ENCODE results near the gene RPL10L. TPM values are rescaled to one million over a fixed set of nuclear protein-coding genes. Genes with fewer than 3 reads are reported as not detected.

RPL10L gene
- not detected in 3 replicates for total RNA-seq

- Mint-ChIP-seq H3K9me3 (no peaks in the 10 kb centered on the region), H3K27ac (no peak within 1 kb of the TSS), H3K27me3 (ENCODE audit: low read depth) (no peaks in the 10 kb centered on the region), H3K4me1 (no peaks in the 10 kb centered on the region), H3K36me3 (no peaks in the 10 kb centered on the region), H3K4me3 (no peak within 1 kb of the TSS)
- no peak for DNase-seq (ENCODE audit: low spot score in 2 of 2, unreplicated experiment in 2 of 2)
- no peak for TF ChIP-seq CTCF (IDR thresholded peaks at IDR 0.05; ENCODE audit: unreplicated experiment)
Observed at GRCh38 chr14:46651526-46652144, at the start of gene RPL10L. Gene RPL10L (minus strand): TSS chr14:46651781. CDS start chr14:46651736, 45 bp downstream.

GRCh38 chr14:46691819-46692218 lies 40.2 kb upstream of the RPL10L start:
- no peak for TF ChIP-seq CTCF (IDR thresholded peaks at IDR 0.05; ENCODE audit: unreplicated experiment)

GRCh38 chr14:46686652-46687051 lies 35.1 kb upstream of the RPL10L start:
- Mint-ChIP-seq H3K27ac (no peak overlapping the region), H3K4me3 (no peak overlapping the region), H3K27me3 (ENCODE audit: low read depth) (no peaks in the 10 kb centered on the region), H3K4me1 (peaks cover under 1% of the 10 kb centered on the region), H3K36me3 (peaks cover 2% of the 10 kb centered on the region), H3K9me3 (peaks cover 32% of the 10 kb centered on the region)
- DNase-seq (ENCODE audit: low spot score in 2 of 2, unreplicated experiment in 2 of 2): no peak
- no peak for TF ChIP-seq CTCF (IDR thresholded peaks at IDR 0.05; ENCODE audit: unreplicated experiment)

More at GRCh38 chr14:46691819-46692218, 40.2 kb upstream of the RPL10L start:
- Mint-ChIP-seq H3K4me1 (peaks cover 3% of the 10 kb centered on the region), H3K27me3 (ENCODE audit: low read depth) (no peaks in the 10 kb centered on the region), H3K27ac (no peak overlapping the region), H3K4me3 (no peak overlapping the region), H3K9me3 (peaks cover 4% of the 10 kb centered on the region), H3K36me3 (no peaks in the 10 kb centered on the region)
- no peak for DNase-seq (ENCODE audit: low spot score in 2 of 2, unreplicated experiment in 2 of 2)

DNA sequence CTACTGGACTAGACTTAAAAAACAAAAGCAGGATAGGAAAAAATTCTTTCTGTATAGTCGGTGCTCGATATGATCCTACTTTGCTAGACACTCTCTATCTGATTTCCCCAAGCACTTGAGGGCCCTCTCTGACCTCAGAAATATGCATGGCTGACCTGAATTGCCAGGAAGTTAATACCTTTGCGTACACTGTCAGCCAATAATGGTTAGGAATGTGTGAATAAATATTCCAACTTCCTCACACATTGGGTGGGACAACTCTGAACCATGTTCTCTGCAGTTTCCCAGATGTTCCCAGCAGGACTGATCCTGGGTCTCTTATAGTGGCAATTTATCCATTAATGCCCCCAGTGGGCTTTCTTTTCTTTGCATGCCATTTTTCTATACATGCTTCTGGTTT lies 20.5 kb upstream of the RPL10L start:
- Mint-ChIP-seq H3K36me3 (no peaks in the 10 kb centered on the region), H3K27me3 (ENCODE audit: low read depth) (peaks cover 2% of the 10 kb centered on the region), H3K4me3 (no peak overlapping the region), H3K27ac (no peak overlapping the region), H3K4me1 (no peaks in the 10 kb centered on the region), H3K9me3 (peaks cover 13% of the 10 kb centered on the region)
- no peak for TF ChIP-seq CTCF (IDR thresholded peaks at IDR 0.05; ENCODE audit: unreplicated experiment)
- DNase-seq (ENCODE audit: low spot score in 2 of 2, unreplicated experiment in 2 of 2): no peak

DNA sequence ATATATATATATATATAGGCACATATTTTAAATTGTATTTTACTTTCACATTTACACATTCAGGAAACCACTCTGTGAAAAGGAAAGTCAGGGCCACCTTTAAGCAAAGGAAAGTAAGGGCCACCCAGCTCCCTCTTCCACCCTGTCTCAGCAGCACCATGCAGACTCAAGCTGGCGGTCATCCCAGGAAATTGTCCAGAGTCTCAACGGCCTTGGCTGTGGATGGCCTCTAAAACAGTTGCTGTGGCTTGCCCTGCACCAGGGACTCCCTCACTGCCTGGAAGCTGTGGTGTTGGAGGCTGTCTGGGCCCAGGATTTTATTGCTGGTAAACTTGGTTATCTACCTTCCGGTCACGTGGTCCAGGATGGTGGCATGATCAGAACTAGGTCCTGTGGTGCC lies 11.8 kb upstream of the RPL10L start:
- no peak for TF ChIP-seq CTCF (IDR thresholded peaks at IDR 0.05; ENCODE audit: unreplicated experiment)
- Mint-ChIP-seq H3K4me1 (no peaks in the 10 kb centered on the region), H3K9me3 (peaks cover 13% of the 10 kb centered on the region), H3K27me3 (ENCODE audit: low read depth) (peaks cover 3% of the 10 kb centered on the region), H3K4me3 (no peak overlapping the region), H3K27ac (no peak overlapping the region), H3K36me3 (no peaks in the 10 kb centered on the region)
- DNase-seq (ENCODE audit: low spot score in 2 of 2, unreplicated experiment in 2 of 2): no peak
